T-helper 1 cell (primary cell): ENCODE results near the gene BCORL1.

Experiments
- DNase-seq, 5 donors: peaks; one replicate each; pipeline ENCODE4 v3.0.0-alpha.2; 2012 to 2020

Gene BCORL1

DNA sequence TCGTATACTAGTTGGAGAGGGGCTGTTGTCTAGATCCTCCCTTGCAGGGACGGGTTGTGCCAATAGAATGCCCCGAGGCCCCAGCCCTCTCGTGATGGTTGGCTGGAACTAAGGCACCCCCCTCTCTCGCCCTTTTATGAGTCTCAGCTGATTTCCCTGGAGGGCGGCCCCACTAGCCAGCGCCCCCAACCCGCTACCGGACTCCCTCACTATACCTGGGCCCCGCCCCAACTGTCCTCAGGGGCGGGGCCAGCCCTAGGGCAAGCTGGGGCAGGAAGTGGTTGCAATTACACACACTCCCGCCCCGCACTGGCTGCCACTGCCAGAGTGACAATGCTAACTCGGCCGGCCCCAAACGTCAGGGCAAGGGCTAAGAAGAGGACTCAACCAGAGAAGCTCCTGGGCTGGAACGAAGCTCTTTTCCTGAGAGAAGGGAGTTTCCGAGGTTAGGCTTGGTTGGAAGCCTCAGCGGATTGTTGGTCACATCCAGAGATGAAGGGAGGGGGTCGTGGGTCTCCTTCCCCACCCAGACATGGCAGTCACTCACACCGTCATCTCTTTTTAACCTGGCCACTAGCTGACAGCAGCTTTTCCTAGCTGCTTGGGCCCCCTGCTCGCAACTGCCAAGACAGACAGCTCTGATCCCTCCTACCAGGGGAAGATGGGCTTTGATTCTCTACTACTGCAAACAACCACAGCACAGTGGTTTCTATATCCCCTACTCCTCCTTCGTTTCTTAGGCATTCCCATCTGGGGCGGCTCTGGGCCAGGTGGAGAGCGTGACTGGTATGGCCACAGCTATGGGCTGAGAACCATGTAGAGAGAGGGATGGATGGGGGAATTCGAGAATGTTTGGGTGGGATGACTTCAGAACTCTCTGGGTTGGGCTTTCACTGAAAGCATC is 21.0 kb upstream of the BCORL1 start:
- DNase-seq, result peak; percentile 32 to 82 (median 51)

- no peak for DNase-seq
Observed at GRCh38 chrX:129963729-129964128, 18.7 kb upstream of the BCORL1 start.

- DNase-seq, result no peak
Observed at GRCh38 chrX:129965166-129965565, 17.3 kb upstream of the BCORL1 start.

GRCh38 chrX:129968968-129969367 is 13.5 kb upstream of the BCORL1 start:
- no peak for DNase-seq

GRCh38 chrX:129976441-129976840 is 6.0 kb upstream of the BCORL1 start:
- DNase-seq, result no peak

GRCh38 chrX:129979207-129979920 is 3.1 kb upstream of the BCORL1 start:
- no peak for DNase-seq

GRCh38 chrX:129980001-129980401 is 2.4 kb upstream of the BCORL1 start:
- peak in 3 of 5 donors; percentile 29 to 40 (median 38) for DNase-seq

DNA sequence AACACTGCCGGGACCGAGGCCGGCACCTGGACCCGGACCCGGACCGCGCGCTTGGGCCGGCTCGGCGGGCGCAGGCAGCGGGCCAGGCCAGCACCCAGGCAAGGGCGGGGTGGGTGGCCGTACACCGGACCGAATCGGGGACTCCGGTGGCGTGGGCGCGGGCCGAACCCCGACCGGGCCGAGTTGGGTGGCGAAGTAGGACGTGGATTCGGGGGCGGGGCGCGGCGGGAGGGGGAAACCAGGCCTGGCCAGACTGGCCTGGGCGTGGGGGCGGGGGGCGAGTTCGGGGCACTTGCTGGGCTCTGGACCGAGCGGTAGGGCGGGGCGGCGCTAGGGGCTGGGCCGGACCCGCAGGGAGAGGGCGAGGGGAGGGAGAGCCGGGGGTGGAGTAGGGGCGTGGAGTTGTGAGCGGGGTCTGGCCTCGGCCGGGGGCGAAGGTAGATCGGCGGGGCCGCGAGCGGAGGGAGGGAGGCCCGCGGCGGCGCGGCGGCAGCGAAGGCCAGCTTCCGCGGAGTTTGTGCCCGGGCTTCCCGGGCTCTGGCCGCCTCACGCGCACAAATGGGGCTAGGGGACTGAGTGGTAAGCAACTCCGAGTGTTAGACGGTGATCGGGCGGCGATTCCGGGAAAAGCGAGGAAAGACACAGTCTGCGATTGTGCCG is 1.8 kb upstream of the BCORL1 start:
- DNase-seq, result peak in 2 of 5 donors; percentile 14 to 22

DNA sequence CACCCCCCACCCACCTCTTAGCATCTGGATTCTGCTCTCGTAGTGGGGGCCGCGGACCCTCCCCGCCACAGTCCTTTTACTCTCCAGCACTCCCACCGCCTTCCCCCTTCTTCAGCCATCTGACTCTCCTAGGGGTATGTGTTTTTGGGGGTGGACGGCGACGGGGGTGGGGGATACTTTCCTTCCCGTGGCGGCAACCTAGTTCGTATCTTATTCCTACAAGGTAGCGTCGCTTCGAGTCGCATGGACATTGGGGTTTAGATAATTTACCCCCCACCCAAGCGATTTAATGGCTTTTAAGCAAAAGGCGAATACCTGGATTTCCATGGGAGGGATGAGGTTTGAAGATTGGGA is 1.3 kb upstream of the BCORL1 start:
- DNase-seq, result no peak

DNA sequence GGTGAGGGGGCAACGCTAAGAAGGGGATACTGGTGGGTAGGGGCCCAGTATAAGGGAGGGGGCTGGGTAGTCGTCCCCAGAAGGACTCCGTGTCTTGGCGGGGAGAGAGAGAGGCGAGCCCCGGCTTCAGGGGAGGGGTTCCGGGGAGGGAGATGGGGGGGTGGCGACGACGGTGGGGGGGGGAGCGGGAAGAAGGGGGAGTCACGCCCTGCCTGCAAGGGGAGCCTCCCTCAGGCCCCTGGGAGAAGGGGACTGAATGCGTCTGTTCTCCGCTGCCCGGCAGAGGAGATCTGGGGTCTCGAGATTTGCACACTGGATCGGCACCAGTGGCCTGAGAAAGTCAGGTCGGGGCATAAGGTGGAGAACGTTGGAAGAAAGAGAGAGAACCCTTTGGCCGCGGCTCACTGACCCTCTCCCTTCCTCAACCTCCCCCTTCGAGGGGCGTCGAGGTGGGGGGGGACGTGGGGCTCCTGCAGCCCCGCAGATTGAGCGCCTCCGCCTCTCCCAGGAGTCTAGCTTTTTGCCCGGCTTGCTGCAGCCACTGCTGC is 609 bp upstream of the BCORL1 start:
- DNase-seq, result no peak

GRCh38 chrX:129983575-129984110 is 1.2 kb downstream of the BCORL1 start:
- DNase-seq, result peak in 1 of 5 donors; percentile 9

DNA sequence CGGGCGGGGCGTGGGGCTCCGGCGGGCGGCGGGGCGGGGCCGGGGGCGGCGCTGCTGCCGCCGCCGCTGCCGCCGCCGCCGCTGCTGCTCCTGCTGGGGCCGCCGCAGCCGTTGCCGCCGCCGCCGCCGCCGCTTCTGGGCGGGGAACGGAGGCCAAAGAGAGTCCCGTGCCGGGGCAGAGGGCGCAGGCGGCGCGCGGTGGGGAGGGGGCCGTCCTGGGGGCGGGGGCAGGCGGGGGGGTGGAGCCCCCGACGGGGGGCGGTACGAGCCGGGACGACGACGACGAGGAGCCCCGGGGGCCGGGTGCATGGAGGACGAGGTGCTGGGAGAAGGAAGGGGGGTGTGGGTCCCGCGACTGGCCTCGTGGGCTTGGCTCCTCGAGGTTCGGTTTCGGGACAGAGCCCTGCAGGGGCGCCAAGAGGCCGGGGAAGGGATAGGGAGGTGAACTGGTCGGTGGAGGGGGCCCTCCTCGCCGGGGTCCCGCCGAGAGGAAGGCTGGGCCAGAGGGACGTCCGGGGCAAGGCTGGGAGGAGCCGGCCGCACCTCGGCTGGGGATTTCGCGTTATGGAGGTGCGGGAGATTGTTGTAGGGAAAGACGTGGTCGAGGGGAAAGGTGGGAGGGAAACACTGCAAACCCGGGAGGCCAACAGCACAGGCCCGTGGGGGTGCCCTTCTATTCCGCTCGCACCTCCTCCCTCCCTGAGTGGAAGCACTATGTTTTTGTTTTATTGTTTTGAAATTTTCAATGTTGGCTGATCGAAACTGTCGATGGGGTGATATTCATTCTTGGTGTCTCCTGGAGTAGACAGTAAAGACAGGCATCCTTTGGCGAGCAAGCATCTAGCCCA is 1.9 kb downstream of the BCORL1 start:
- DNase-seq, result peak in 3 of 5 donors; percentile 21 to 54 (median 28)

DNA sequence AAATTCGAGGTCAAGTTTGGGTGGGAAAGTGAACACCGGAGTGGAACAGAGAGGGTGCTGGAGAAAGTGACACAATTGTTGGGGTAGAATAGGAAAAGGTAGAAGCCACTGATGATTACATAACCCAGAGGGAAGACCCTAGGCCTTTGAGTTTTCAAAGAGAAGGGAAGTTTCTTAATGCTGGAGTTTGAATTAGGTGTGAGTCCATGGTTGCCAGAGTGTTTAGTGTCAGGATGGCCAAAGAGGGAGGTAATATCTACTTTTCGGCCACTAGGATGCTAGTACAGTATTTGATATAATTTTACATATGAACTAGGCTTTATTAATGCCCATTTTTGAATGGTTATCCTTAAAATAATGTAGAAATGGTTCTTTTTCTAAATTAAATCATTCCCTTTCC is 5.4 kb downstream of the BCORL1 start:
- no peak for DNase-seq

GRCh38 chrX:129992181-129992580 is 9.7 kb downstream of the BCORL1 start:
- no peak for DNase-seq

GRCh38 chrX:129996120-129996519 is 13.7 kb downstream of the BCORL1 start:
- no peak for DNase-seq

DNA sequence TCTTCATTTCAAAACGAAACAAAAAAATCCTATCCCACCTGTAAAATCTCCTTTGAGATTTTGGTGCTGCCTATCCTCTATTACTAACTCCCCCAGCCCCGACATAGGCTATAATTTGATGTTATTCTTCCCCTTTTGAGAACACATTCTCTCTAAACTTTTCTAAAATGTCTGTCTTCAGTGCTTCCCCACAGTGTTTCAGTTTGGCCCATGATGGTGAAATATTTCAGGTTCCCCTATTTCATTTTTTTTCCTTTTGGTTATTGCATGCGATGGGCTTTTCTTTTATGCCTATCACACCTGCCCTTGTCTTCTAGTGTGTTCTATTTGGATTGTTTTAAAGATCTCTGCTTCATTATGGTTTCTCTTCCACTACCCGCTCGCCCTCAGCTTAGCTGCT is 14.7 kb downstream of the BCORL1 start:
- no peak for DNase-seq

DNA sequence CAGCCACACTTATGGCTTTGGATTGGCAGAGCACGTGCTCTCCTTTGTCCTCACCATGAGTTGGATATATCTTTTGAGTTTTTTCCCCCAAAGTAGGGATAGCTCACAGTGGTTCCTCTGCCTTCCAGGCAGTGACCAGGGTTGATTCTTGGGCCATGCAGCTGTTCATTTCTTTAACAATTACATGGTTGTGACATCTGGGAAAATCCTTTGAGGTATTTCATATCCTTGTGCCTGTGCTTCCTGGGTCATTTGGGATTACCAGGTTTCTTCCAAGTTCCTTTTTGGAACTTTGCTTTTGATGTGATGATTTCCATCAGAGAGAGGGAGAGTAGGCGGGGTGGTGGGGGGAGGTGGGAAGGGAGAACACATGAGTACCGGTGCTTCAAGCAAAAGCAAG is 15.6 kb downstream of the BCORL1 start:
- no peak for DNase-seq

- DNase-seq, result no peak
Observed at GRCh38 chrX:130001893-130002292, 19.5 kb downstream of the BCORL1 start.

DNA sequence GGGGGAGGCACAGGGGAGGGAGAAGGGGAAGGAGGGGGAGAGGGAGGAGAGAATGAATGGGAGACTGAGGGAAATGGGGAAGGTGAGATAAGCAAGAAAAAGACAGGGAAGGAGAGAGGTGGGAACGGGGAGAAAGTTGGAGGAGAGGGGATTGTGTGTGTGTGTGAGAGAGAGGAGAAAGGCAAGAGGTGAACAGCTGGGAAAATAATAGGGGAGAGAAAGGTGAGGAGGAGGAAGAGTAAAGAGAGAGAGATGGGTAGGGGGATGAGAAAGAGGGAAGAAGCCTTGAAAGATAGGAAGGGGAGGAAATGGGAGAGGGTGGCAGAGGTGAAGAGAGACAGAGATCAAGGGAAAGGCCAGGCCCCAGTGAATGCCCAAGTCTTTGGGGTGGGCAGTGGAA is 20.1 kb downstream of the BCORL1 start:
- no peak for DNase-seq

- no peak for DNase-seq
Observed at GRCh38 chrX:130005089-130005807, 22.8 kb downstream of the BCORL1 start.

- DNase-seq, result no peak
Observed at GRCh38 chrX:130009658-130010223, 27.3 kb downstream of the BCORL1 start.
